HEK293 (cell line): ENCODE measurements around the gene TIGD7.

Experiments
- FEZF1 ChIP-seq: fragments of 450-650 bp; formaldehyde crosslinking; IDR thresholded peaks from 2 replicates; pipeline ENCODE4 v1.5.1; 2016; ENCODE audit warnings: missing biosample characterization, missing genetic modification characterization
- KLF10 ChIP-seq: fragments of 450-650 bp; IDR thresholded peaks from 2 replicates; pipeline ENCODE4 v1.5.1; 2018; ENCODE audit warnings: missing biosample characterization, mild to moderate bottlenecking, missing genetic modification characterization
- TCF7L2 ChIP-seq: IDR thresholded peaks from 2 replicates; pipeline ENCODE4 v1.6.1; 2011; ENCODE audit warnings: low read depth, mild to moderate bottlenecking, inconsistent platforms, low read length, moderate library complexity, borderline replicate concordance
- YY1 ChIP-seq: fragments of 450-650 bp; formaldehyde crosslinking; IDR thresholded peaks from 2 replicates; pipeline ENCODE4 v1.5.1; 2018; ENCODE audit warnings: missing biosample characterization, missing genetic modification characterization
- ZFP3 ChIP-seq: fragments of 450-650 bp; formaldehyde crosslinking; IDR thresholded peaks from 2 replicates; pipeline ENCODE4 v1.5.1; 2016; ENCODE audit warnings: low read depth, missing biosample characterization, missing genetic modification characterization
- ZNF2 ChIP-seq: fragments of 450-650 bp; formaldehyde crosslinking; IDR thresholded peaks from 2 replicates; pipeline ENCODE4 v1.5.1; 2016; ENCODE audit warnings: missing biosample characterization, missing genetic modification characterization
- ZNF23 ChIP-seq: fragments of 450-650 bp; formaldehyde crosslinking; IDR thresholded peaks from 2 replicates; pipeline ENCODE4 v1.5.1; 2016; ENCODE audit warnings: missing biosample characterization, missing genetic modification characterization, borderline replicate concordance
- ZNF529 ChIP-seq: fragments of 450-650 bp; formaldehyde crosslinking; IDR thresholded peaks from 2 replicates; pipeline ENCODE4 v1.5.1; 2017; ENCODE audit warnings: missing genetic modification characterization, missing biosample characterization; ENCODE audit not compliant: insufficient replicate concordance
- ZNF654 ChIP-seq: fragments of 450-650 bp; formaldehyde crosslinking; IDR thresholded peaks from 2 replicates; pipeline ENCODE4 v1.5.1; 2016; ENCODE audit warnings: low read depth, missing biosample characterization, missing genetic modification characterization
- ZNF791 ChIP-seq: fragments of 450-650 bp; formaldehyde crosslinking; IDR thresholded peaks from 2 replicates; pipeline ENCODE4 v1.5.1; 2016; ENCODE audit warnings: missing biosample characterization, missing genetic modification characterization
- TF ChIP-seq, protein P1 (sequence below): fragments of 450-650 bp; formaldehyde crosslinking; IDR thresholded peaks from 2 replicates; pipeline ENCODE4 v1.5.1; 2016; ENCODE audit warnings: missing biosample characterization, missing genetic modification characterization
- TF ChIP-seq, protein P2 (sequence below): fragments of 450-650 bp; formaldehyde crosslinking; IDR thresholded peaks from 2 replicates; pipeline ENCODE4 v1.5.1; 2016; ENCODE audit warnings: missing biosample characterization, missing genetic modification characterization
- TF ChIP-seq, protein P3 (sequence below): fragments of 450-650 bp; IDR thresholded peaks from 2 replicates; pipeline ENCODE4 v1.5.1; 2018; ENCODE audit warnings: missing biosample characterization, missing genetic modification characterization
- TF ChIP-seq, protein P4 (sequence below): fragments of 450-650 bp; formaldehyde crosslinking; IDR thresholded peaks from 2 replicates; pipeline ENCODE4 v1.5.1; 2016; ENCODE audit warnings: missing biosample characterization, missing genetic modification characterization

DNA sequence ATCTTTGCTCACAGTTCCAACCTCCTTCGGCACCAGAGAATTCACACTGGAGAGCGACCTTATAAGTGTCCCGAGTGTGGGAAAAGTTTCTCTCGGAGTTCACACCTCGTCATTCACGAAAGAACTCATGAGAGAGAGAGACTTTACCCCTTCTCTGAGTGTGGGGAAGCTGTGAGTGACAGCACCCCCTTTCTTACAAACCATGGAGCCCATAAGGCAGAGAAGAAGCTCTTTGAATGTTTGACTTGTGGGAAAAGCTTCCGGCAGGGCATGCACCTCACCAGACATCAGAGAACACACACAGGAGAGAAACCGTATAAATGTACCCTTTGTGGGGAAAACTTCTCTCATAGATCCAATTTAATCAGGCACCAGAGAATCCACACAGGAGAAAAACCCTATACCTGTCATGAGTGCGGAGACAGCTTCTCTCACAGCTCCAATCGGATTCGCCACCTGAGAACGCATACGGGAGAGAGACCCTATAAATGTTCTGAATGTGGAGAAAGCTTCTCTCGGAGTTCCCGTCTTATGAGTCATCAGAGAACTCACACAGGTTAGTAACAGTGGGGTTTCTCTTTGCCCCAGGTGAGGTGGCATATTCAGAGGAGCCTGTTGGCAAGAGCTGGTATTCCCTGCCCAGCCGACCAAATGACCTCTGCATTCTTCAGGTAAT lies 15.1 kb downstream of the TIGD7 start:
- TF ChIP-seq TCF7L2 (no peak), KLF10 (tag by site-specific recombination) (no peak), ZNF2 (tag by site-specific recombination) (no peak), YY1 (no peak), ZNF791 (tag by site-specific recombination) (no peak), ZNF529 (tag by site-specific recombination) (no peak), ZNF654 (tag by site-specific recombination) (no peak), ZFP3 (tag by site-specific recombination) (no peak), ZNF23 (tag by site-specific recombination) (no peak), FEZF1 (no peak)
- TF ChIP-seq, protein P1, sequence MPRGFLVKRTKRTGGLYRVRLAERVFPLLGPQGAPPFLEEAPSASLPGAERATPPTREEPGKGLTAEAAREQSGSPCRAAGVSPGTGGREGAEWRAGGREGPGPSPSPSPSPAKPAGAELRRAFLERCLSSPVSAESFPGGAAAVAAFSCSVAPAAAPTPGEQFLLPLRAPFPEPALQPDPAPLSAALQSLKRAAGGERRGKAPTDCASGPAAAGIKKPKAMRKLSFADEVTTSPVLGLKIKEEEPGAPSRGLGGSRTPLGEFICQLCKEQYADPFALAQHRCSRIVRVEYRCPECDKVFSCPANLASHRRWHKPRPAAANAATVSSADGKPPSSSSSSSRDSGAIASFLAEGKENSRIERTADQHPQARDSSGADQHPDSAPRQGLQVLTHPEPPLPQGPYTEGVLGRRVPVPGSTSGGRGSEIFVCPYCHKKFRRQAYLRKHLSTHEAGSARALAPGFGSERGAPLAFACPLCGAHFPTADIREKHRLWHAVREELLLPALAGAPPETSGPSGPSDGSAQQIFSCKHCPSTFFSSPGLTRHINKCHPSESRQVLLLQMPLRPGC (tag by site-specific recombination) = no peak
- TF ChIP-seq, protein P2, sequence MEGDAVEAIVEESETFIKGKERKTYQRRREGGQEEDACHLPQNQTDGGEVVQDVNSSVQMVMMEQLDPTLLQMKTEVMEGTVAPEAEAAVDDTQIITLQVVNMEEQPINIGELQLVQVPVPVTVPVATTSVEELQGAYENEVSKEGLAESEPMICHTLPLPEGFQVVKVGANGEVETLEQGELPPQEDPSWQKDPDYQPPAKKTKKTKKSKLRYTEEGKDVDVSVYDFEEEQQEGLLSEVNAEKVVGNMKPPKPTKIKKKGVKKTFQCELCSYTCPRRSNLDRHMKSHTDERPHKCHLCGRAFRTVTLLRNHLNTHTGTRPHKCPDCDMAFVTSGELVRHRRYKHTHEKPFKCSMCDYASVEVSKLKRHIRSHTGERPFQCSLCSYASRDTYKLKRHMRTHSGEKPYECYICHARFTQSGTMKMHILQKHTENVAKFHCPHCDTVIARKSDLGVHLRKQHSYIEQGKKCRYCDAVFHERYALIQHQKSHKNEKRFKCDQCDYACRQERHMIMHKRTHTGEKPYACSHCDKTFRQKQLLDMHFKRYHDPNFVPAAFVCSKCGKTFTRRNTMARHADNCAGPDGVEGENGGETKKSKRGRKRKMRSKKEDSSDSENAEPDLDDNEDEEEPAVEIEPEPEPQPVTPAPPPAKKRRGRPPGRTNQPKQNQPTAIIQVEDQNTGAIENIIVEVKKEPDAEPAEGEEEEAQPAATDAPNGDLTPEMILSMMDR (tag by site-specific recombination) = no peak
- TF ChIP-seq, protein P3, sequence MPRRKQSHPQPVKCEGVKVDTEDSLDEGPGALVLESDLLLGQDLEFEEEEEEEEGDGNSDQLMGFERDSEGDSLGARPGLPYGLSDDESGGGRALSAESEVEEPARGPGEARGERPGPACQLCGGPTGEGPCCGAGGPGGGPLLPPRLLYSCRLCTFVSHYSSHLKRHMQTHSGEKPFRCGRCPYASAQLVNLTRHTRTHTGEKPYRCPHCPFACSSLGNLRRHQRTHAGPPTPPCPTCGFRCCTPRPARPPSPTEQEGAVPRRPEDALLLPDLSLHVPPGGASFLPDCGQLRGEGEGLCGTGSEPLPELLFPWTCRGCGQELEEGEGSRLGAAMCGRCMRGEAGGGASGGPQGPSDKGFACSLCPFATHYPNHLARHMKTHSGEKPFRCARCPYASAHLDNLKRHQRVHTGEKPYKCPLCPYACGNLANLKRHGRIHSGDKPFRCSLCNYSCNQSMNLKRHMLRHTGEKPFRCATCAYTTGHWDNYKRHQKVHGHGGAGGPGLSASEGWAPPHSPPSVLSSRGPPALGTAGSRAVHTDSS (tag by site-specific recombination) = no peak
- TF ChIP-seq, protein P4, sequence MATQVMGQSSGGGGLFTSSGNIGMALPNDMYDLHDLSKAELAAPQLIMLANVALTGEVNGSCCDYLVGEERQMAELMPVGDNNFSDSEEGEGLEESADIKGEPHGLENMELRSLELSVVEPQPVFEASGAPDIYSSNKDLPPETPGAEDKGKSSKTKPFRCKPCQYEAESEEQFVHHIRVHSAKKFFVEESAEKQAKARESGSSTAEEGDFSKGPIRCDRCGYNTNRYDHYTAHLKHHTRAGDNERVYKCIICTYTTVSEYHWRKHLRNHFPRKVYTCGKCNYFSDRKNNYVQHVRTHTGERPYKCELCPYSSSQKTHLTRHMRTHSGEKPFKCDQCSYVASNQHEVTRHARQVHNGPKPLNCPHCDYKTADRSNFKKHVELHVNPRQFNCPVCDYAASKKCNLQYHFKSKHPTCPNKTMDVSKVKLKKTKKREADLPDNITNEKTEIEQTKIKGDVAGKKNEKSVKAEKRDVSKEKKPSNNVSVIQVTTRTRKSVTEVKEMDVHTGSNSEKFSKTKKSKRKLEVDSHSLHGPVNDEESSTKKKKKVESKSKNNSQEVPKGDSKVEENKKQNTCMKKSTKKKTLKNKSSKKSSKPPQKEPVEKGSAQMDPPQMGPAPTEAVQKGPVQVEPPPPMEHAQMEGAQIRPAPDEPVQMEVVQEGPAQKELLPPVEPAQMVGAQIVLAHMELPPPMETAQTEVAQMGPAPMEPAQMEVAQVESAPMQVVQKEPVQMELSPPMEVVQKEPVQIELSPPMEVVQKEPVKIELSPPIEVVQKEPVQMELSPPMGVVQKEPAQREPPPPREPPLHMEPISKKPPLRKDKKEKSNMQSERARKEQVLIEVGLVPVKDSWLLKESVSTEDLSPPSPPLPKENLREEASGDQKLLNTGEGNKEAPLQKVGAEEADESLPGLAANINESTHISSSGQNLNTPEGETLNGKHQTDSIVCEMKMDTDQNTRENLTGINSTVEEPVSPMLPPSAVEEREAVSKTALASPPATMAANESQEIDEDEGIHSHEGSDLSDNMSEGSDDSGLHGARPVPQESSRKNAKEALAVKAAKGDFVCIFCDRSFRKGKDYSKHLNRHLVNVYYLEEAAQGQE (tag by site-specific recombination) = no peak
